GM19468 (cell line): ENCODE results near the gene FIBCD1.
"Not testable (repeated sequence)": the region's sequence is repeated elsewhere in the genome, so short reads cannot be mapped to it uniquely, and the experiment has no call there.

Source experiments
- ATAC-seq: cut with Tn5 transposase; IDR thresholded peaks from one replicate; pipeline ENCODE4 v1.9.1; 2021; ENCODE audit warnings: mild to moderate bottlenecking, moderate library complexity, moderate number of reproducible peaks; ENCODE audit not compliant: unreplicated experiment; ENCODE audit errors: extremely low read depth

Gene FIBCD1

DNA sequence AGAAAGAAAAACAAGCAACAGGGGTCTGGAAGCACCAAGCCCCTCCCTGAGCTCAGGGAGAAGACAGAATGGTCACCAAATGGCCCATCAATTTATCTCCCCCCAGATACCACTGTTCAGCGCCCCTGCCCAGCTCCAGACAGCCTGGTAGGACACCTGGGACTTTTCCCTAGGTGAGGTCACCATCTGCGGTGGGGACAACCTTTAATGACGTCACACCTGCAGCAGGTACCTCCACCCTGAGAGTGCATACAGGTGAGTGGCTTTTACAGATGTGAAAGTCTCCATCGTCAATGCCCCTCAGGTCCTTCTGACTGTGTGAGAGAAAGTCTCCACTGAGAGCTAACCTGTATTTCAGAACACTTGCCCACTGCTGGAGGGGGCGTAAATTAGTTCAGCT, 35.6 kb upstream of the FIBCD1 start:
- ATAC-seq: no peak

DNA sequence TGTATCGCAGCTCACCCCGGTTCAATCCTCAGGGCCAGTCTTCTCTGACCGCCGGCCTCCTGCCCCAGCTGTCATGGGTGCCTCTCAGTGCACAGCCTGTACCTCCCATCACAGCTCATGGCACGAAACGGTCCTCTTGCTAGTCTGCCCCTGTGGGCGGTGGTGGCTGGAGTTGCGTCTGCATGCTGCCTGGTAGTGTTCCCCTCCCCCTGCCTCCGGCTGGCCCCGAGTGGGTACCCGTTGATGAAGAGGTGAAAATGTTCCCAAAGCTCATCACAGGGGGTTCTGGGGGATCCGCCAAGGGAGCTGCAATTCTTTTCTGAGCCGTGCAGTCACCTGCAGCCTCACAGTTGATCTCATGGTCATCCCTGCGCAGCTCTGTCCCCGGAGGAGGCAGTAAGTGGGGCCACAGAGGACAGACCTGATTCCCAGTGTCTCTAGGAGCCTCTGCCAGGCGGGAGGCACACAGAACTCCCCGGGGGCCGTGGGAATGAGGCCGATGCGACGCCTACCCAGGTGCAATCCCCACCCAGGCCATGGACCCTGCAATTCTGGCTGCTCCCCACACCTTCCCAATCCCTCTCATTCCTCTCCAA, 34.7 kb upstream of the FIBCD1 start:
- no peak for ATAC-seq

DNA sequence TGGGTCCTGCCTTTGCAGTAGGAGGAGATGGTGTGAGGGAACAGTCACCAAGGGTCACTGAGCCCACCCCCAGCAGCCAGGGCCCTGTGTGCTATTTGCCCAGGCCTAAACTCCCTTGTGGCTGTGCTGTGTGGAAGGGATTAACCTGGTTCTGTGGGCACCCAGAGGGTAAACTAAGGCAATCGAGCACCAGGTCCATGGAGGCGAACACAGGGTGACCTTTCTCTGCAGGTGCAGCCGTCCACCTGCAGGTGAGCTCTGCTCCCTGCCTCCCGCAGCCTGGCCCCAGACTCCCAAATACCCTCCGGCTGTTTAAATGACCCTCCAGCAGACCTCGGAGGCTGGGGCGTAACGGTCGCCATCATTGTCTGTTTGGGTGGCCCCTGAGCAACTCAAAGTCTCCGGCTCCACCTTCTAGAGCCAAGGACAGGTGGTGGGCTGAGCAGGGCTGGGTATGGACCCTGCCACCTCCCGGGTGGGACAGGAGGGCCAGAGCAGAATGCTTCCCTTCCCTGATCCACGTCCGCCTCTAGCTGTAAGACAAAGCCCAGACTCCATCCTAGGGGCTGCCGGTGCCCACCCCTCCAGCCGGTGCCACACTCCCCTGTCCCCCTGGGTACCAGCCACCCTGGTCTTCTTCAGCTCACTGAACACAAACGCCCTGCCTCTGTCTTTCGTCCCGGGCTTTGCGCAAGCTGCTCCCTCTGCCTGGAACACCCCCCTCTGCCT, 34.1 kb upstream of the FIBCD1 start:
- no peak for ATAC-seq

DNA sequence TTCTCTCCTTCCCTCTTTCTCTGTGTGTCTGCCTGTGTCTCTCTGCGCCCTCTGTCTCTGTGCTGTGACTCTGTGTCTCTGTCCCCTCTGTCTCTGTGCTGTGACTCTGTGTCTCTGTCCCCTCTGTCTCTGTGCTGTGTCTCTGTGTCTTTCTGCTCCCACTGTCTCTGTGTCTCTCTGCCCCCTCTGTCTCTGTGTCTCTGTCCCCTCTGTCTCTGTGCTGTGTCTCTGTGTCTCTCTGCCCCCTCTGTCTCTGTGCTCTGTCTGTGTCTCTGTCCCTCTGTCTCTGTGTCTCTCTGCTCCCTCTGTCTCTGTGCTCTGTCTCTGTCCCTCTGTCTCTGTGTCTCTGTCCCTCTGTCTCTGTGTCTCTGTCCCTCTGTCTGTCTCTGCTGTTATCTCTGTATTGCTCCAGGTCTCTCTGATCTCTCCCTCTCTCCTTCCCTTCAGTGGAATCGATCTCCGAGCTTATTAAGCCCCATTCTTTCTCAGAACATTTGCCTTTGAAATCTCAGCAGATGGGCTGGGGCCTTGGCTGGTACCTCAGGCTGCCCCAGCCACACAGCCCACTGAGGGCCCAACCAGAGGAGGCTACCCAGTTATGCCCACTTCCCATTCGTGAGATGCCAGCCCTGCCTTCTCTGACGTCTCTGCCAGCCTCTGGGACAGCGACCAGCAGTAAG, 33.4 kb upstream of the FIBCD1 start:
- no peak for ATAC-seq

DNA sequence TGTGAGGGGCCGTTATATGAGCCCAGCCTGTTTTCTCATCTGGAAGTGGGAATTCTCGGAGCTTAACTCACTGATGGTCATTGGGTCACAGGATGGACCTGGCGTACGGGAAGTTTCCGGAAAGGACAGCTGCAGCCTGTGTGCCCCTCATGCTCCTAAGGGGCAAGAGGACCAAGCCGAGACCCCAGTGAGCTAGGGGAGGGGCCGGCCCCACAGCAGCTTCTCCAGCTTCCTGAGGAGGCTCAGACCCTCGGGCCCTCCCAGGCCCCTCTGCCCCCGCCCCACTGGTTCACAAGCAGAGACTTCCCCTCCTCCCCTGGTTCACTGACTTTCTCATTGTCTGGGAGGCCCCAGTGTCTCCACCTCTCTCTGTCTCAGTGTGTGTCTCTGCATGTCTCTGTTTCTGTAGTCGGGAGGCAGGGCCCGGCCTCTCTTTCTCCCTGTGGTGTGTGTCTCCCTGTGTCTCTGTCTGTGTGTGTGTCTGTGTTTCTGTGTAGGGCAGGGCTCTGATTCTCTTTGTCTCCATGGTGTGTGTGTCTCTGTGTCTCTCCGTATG, 32.3 kb upstream of the FIBCD1 start:
- no peak for ATAC-seq

DNA sequence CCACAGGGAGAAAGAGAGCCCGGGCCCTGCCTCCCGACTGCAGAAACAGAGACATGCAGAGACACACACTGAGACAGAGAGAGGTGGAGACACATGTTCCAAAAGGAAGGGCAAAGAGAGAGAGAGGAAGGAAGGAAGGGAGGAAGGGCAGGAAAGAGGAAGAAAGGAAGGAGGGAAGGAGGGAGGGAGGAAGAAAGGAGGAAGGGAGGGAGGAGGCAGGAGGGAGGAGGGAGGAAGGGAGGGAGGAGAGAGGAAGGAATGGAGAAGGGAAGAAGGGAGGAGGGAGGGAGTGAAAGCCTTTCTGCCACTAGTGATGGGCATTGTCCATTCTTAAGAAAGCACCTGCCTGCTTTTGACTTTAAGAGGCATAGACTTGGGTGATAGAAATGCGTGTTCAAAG, 31.8 kb upstream of the FIBCD1 start:
- no peak for ATAC-seq

DNA sequence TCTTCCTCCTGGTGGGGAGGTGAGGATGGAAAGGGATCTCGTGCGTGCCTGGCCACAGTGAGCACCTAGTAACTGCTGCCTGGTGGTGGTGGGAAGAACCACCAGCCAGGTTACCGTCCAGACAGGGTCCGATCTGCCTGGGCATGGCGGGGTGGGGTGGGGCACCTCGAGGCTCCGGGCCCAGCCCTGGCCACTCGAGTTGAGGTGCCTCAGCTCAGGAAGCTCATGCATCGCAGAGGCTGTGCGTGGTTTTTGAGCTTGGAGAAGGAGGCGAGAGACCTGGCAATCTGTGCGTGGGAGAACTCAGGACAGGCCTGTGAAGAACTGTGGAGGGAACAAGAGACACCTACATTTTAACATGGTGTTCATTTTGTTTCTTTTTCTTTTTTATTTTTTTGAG, 31.0 kb upstream of the FIBCD1 start:
- no peak for ATAC-seq

DNA sequence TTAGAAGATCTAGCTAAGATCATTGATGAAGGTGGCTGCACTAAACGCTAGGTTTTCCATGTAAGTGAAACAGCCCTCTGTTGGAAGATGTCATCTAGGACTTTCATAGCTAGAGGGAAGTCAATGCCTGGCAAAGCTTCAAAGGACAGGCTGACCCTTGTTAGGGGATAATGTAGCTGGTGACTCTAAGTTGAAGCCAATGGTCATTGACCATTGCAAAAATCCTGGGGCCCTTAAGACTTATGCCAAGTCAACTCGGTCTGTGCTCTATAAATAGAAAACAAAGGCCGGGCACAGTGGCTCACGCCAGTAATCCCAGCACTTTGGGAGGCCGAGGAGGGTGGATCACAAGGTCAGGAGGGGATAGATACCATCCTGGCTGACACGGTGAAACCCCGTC, 26.6 kb upstream of the FIBCD1 start:
- no peak for ATAC-seq

DNA sequence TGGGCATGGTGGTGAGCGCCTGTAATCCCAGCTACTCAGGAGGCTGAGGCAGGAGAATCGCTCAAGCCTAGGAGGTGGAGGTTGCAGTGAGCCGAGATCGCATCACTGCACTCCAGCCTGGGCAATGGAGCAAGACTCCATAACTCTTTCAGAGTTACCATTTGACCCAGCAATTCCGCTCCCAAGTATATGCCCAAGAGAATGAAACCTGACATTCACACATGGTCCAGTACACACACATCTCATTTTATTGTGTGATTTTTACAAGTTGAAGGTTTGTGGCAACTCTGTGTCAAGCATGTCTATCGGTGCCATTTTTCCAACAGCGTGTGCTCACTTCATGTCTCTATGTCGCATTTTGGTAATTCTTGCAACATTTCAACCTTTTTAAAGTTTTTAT, 24.9 kb upstream of the FIBCD1 start:
- ATAC-seq: no peak

DNA sequence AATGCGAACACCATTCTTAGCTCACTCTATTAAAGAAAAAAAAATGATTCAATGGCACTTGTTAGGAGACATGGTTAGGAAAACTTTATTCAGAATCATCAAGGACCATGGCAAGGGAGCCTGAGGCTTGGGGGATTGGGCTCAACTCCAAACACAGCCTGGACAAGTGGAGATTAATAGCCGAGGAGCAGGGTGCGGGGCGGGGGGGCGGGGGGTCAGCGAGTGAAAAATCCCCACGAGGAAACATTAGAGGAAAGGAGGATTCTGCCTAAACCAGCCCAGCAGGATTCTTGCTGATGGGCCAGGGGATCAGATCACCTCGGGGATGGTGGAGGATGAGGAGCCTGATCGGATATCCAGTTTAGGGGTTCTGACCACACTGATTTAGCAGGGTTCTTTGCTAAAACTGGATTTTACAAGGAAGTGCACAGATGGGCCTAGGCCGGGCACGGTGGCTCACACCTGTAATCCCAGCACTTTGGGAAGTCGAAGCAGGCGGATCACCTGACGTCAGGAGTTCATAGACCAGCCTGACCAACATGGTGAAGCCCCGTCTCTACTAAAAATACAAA, 24.4 kb upstream of the FIBCD1 start:
- no peak for ATAC-seq

DNA sequence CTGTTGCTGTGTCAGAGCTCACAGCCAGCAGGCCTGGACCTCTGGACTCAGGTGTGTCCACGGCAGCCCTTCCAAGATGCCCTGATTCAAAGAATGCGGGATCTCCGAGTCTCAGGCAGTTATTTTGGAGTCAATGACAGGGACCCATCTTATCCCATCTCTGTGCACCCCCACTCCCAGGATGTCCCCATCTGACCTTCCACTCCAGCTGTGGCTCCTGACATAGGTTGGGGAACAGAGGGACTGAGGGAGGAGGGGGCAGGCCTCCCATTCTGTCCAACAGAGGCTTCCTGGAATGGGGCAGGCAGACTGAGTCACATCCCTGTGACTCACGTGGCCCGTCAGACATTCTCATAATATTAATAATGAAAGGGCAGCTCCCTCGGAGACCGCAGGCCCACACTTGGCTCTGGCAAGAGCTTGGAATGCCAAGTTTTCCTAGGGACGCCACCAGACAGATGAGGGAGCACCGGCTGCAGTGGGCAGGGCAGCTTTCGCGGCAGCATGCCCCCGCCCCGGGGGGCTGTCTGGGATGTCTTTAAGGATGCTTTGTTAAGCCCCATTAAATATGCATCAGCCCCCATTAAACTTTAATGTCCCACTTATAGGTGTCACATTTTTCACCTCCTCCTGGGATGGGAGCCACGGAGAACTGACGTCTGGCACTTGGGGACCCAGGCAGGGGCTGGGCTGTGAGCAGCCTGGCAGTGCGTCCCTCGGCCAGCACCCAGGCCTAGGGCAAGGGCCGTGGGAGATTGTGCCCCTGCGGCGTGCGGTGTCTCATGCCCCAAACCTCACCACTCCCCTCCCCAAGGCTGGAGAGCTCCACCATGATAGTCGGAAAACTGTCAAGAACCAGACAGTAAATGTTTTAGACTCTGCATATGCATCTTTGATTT, 23.6 kb upstream of the FIBCD1 start:
- no peak for ATAC-seq

DNA sequence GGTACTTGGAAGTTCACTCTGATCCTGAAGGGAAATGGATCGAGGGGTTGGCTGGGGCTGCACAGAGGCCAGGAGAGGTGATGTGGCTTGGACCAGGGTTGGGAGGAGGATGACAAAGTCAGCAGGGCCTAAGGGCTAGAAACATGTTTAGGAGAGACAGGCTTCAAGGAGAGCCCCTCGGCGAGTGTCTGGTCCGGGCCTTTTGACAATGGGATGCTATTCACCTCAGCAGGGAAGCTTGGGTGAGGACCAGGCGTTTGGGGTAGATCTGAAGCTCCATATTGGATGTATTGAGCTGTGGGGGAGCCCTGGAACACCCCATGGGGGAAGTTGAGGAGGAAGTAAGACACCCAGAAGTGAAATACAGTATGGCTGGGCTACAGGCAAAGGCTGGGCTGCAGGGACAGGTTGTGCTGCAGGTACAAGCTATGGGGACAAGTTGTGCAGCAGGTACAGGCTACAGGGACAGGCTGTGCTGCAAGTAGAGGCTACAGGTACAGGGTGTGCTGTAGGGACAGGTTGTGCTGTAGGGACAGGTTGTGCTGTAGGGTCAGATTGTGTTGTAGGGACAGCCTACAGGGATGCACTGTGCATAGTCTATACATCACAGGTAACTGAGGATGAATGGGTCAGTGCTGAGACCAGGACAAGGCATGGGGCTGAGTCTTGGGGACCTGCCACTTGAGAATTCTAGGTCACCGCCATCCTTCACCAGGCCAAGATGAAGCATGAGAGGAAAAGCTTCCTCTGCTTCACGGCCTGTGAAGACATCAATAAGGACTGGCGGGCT, 22.7 kb upstream of the FIBCD1 start:
- ATAC-seq: no peak

DNA sequence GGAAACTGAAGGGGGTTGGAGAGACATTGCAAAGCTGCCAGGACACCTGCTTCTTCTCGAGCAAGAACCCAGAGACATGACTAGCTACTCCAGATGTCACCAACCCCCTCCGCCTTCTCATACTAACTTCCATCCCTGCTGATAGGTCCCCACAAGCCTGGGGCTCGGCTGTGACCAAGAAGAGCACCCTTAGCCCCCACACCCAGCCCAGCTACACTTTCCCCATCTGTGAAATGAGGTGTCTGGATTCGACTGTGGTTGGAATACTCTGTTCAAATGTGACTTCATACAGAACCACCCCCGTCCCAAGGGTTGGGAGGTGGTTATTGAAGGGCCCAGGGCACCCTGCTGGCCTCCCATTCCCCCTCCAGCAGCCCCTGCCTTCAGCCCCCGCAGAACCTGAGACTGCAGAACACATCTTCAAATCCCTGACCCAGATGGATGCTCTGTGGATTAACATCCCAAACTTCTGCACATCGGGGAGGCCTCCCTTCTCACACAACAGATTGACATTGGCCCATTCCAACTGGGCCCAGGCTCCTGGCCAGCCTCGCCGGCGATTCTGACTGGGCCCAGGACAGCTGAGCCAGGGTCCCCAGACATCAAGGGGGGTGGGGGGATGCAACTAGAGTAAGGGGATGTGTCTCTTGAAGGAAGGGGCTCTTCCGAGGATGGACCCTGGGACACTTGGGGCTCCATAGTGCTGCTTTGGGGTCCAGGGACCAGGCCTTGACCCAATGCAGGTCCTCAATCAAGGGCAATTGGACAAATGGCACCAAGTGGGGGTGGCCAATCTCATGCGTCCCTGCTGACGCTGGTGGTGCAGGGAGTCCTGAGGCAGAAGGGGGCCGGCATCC, 21.7 kb upstream of the FIBCD1 start:
- no peak for ATAC-seq

DNA sequence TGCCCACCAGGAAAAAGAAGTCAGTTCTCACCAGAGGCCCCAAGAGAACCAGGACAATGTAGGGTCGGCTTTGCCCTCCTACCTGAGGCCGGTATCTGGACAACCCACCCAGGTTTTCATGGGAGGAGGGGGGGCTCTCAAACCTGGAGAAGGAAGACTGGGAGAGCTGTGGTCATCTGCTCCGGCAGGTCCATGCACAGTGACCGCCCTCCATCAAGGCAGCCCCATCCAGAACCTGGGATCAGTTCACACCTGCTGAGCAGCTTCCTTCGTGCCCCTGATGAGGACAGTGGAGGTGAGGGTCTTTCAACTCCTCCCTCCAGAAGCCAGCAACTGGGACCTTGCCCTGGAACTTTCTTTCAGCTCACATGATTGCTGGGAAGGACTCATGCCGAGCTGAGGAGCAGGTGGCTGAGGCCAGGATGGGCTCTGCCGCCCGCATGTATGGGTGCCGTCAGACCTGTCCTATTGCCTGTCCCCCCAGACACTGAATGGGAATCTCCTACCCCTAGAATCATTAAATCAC, 20.8 kb upstream of the FIBCD1 start:
- ATAC-seq: no peak

DNA sequence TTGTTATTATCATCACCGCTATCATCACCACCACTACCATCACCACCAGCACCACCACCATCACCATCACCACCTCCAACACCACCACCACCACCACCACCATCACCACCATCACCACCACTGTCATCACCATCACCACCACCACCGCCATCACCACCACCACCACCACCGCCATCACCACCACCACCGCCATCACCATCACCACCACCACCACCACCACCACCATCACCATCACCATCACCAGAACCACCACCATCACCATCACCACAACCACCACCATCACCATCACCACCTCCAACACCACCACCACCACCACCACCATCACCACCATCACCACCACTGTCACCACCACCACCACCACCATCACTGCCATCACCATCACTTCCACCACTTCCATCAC, 19.5 kb upstream of the FIBCD1 start:
- not testable (repeated sequence) for ATAC-seq

DNA sequence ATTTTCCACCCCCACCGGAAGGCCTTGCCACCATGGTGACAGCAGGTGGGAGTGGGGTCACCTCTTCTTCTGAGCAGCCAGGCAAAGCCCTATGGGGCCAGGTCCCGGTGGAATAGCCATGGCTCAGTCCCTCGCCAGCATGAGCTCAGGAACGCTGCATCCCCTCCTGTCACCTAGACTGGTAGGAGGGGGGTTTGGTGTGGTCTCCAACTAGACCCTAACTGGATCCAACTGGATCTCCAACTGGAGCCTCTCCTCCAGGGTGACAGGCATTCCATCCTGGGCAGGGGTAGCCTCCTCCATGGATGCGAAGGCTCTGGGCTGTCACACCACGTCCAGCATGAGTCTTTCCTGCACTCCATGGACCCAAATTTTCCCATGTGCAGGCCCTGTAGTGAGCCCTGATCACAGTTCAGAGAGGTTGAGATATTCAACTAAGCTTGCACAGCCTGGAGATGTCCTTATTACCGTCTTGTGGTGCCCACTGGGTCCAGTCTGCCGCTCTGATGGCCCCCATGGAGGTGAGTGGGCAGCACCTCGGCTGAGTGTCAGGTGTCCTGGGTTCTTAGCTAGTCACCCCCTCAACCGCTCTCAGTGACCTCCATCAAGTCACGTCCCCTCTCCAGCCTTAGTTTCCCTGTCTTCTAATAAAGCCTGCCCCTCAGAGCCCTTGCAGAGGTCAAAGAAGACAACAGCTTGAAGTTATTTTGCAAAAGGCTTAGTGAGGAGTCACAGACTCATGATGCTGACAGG, 18.6 kb upstream of the FIBCD1 start:
- ATAC-seq: no peak

DNA sequence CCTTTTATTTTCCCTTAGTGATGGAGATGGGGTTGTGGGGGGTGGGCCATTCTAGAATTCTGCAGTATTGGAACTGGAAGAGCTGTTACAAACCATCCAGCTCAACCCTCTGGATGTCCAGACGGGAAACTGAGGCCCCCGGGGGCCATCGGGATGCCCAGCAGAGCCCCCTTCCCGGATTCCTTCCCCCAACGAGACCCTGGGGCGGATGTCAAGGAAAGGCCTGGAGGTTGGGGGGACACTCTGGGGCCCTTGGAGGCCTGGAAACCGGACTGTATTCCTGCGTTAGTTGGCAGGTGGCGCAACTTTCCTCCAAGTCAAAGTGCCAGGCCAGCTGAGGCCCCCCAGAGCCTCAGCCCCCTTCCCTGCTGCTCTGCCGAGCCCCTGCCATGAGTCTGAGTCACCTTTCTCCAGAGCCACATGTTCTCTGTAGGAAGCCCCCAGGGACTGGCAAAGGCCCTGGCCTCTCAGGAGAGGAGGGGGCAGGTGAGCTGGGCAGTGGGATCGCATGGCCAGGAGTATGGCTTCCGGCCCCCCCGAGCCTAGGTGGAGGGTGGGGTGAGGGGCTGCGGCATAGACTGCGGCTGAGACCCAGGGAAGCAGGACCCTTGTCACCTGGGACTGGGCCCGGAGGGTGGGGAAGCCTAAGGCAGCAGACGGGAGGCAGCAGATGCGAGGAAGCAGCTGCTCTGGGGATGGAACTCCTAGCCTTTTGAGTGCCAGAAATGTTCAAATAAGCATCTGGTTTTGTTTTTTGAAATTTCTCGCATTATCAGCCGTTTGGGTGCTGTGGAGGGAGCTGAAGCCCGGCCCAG, 17.8 kb upstream of the FIBCD1 start:
- no peak for ATAC-seq
